ENCODE data around the gene IRF5. TPM values are rescaled to one million over a fixed set of nuclear protein-coding genes. Genes with fewer than 3 reads are reported as not detected.

IRF5 gene
- total RNA-seq, 4 donors from 2014 or later: 13.5 to 23.4 (median 15.6) TPM

DNA sequence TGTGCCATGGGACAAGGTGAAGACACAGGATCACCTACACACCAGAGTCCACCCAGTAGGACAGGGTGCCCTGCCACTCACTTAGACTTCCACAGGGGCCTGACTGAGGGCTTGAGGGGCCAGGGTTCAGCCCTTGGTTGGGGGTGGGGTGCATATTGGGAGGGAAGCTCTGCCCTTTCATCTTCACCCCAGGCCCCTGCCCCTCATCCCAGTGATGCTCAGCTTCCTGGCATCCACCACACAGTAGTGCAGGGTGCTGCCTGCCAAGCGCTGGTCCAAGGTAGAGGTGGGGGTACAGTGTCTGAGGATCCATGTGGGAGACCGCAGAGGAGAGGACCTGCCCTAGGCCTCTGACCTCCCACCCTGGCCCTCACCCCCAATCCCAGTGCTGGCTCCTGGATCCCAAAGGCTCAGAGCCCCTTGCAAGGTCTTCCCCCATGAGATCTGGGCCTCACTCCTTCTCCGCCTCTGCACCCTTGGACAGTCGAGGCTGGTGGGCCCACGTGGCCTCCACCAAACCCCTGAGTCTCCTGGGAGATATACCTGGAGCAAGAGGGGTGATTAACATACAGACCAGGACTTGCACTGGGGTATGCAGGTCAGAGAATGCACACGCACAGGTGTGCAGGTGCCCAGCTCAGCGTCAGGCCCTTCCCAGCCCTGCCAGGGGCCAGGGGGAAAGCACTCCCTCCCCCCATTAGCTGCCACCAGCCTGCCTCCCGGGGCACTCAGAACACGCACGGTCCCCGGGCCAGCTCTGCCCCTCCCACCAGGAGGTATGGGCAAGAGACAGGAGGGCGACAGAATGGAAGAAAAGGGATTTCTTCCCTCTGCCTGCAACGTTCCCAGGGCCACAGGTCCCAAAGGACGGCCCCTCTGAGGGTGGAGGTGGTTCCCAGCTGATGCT, 8.6 kb upstream of the IRF5 start:
- TF ChIP-seq, protein P1, sequence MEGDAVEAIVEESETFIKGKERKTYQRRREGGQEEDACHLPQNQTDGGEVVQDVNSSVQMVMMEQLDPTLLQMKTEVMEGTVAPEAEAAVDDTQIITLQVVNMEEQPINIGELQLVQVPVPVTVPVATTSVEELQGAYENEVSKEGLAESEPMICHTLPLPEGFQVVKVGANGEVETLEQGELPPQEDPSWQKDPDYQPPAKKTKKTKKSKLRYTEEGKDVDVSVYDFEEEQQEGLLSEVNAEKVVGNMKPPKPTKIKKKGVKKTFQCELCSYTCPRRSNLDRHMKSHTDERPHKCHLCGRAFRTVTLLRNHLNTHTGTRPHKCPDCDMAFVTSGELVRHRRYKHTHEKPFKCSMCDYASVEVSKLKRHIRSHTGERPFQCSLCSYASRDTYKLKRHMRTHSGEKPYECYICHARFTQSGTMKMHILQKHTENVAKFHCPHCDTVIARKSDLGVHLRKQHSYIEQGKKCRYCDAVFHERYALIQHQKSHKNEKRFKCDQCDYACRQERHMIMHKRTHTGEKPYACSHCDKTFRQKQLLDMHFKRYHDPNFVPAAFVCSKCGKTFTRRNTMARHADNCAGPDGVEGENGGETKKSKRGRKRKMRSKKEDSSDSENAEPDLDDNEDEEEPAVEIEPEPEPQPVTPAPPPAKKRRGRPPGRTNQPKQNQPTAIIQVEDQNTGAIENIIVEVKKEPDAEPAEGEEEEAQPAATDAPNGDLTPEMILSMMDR (IDR thresholded peaks at IDR 0.05): no peak
- TF ChIP-seq POLR2A (IDR thresholded peaks at IDR 0.05): no peak
- H3K4me3 ChIP-seq (ENCODE audit: low read depth, poor library complexity, severe bottlenecking): no peak overlapping the region
- no peak for DNase-seq (ENCODE audit: low spot score in 2 of 2)
- intact Hi-C loops (cut with DNase I; ENCODE audit: low total_unique reads): no loop called here
- 81 to 85% methylated on average over 12 to 14 of the region's 14 CpGs for WGBS, 2 donors

DNA sequence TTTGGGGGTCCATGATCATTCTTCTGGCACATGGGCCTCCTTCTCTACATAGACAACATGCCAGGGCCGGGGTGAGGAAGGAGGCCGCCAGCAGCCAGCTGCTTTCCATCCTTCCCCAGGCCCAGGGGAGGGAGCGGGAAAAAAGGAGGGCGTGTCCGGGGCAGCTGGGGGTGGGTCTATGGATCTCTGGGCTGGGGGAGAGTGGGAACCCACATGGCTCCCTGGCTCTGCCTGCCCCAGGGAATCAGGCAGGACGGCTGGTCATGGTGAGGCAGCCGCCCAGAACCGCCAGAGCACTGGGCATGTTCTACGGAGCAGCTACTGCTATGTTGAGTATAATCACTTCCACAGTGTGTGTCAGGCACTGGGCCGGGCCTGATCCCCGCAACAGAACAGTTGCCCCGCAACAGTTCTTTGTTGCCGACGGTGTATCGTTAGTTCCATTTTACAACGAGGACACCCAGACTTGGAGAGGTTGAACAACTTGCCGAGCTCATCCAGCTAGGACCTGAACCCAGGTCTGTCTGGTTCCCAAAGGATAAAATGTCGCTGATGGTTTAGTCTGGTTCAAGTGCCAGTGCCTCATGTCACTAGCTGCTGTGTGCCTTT, 6.4 kb upstream of the IRF5 start:
- peak in 1 of 2 donors; percentile 82 for DNase-seq (ENCODE audit: low spot score in 2 of 2)
- WGBS, 2 donors: 93 to 94% methylated on average over 17 to 18 of the region's 18 CpGs
- intact Hi-C loops (cut with DNase I; ENCODE audit: low total_unique reads): no loop called here
- TF ChIP-seq, protein P1 (IDR thresholded peaks at IDR 0.05): no peak
- no peak for TF ChIP-seq POLR2A (IDR thresholded peaks at IDR 0.05)
- no peak overlapping the region for H3K4me3 ChIP-seq (ENCODE audit: low read depth, poor library complexity, severe bottlenecking)

DNA sequence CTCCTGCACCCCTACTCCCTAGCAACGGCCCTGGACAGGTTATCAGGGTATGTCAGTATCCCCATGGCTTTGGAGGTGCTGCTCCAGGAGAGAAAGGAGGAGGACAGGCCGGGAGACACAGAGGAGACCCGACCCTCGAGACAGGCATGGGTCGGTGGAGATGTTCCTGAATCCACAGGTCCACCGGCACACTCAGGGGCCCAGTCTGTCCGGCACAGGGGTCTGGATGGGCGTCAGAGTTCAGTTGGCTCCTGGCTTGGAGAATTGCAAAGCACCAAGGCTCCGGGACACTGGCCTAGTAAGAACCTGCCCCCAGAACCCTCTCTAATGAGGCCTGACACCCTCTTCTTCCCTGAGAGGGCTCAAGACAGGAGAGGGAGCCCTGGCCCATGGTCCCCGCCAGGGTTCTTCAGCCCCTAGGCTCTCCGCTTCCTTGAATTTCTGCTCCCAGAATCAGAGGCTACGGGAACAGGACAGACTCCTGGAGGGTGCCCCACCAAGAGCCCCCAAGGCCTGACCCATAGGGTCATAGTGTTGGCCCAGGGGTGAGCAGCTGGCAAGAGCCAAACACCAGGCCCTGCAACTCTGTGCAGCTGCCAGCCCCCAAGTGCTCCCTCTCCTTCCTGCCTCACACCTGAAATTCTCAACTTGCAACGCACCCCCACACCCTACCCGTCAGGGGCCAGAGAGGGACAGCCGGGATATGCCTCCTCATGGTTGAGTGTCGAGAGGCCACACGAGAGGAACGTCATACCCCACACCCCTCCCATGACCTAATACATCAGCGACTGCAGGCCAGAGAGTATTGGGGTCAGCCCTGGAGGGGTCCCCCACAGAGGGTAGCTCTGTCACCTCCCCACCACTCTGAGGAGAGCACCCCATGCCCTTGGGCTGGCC, 5.5 kb upstream of the IRF5 start:
- peak in 1 of 2 donors; percentile 42 for DNase-seq (ENCODE audit: low spot score in 2 of 2)
- intact Hi-C loops (cut with DNase I; ENCODE audit: low total_unique reads): no loop called here
- TF ChIP-seq, protein P1 (IDR thresholded peaks at IDR 0.05): no peak
- TF ChIP-seq POLR2A (IDR thresholded peaks at IDR 0.05): no peak
- 90 to 91% methylated on average over 17 to 19 of the region's 19 CpGs for WGBS, 2 donors
- no peak overlapping the region for H3K4me3 ChIP-seq (ENCODE audit: low read depth, poor library complexity, severe bottlenecking)

DNA sequence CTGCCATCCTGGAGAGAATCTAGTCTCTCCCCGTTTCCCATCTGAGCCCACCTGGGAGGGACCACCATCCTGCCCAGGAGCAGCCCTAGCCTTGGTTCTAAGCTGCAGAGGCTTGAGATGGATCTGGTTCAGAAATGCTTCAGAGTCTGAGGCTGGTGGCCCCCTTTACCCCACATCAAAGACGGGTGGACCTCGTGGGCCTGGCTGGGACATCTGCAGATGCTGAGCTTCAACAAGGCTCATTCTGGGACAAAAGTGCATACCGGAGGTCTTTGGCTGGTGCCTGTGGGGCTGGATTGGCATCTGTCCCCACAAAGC, 4.9 kb upstream of the IRF5 start:
- intact Hi-C loops (cut with DNase I; ENCODE audit: low total_unique reads): no loop called here
- no peak overlapping the region for H3K4me3 ChIP-seq (ENCODE audit: low read depth, poor library complexity, severe bottlenecking)
- TF ChIP-seq, protein P1 (IDR thresholded peaks at IDR 0.05): no peak
- TF ChIP-seq POLR2A (IDR thresholded peaks at IDR 0.05): no peak

DNA sequence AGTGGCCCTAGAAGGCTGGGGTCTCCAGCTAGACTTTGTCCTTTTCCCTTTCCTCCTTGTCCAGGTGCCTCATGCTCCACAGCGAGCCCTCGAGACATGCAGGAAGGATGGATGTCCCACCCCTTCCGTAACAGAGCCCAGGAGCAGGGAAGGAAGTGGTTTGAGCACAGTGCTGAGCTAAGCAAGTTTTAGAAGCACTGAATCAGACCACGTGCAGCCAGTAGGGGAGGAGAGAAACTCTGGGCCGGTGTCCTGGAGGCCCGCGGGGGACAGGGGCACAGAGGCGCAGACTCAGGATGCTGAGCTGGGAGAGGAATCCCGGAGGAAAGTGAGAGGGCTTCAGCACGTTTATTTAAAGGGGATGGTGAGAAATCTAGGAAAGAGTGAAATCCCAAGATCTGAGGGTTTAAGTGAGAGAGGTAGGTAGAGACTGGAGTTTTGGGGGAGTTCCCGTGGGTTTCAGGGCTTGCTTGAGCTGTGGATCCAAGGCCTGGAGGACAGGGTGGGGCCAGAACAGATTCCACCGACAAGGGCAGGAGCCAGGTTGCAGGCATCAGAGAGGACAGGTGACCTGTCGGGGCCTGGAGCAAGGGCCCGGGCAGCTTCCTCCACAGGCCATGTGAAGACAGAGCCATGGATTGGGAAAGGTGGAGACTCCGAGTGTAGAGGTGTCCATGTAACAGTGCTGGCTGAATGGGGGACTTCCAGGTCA, 4.4 kb upstream of the IRF5 start:
- WGBS, 2 donors: 47 to 55% methylated on average over 15 of the region's 15 CpGs
- no peak overlapping the region for H3K4me3 ChIP-seq (ENCODE audit: low read depth, poor library complexity, severe bottlenecking)
- DNase-seq (ENCODE audit: low spot score in 2 of 2): peak; percentile 47 to 85
- intact Hi-C loops (cut with DNase I; ENCODE audit: low total_unique reads): no loop called here
- TF ChIP-seq POLR2A (IDR thresholded peaks at IDR 0.05): no peak
- TF ChIP-seq, protein P1 (IDR thresholded peaks at IDR 0.05): no peak

More for the DNA sequence above, 4.9 kb upstream of the IRF5 start:
- no peak for DNase-seq (ENCODE audit: low spot score in 2 of 2)
- 58 to 72% methylated on average over 3 to 4 of the region's 4 CpGs for WGBS, 2 donors
